Hematopoietic multipotent progenitor cell (in vitro differentiated cells): ENCODE data around the gene ERCC5. TPM values are rescaled to one million over a fixed set of nuclear protein-coding genes. Genes with fewer than 3 reads are reported as not detected.

Source experiments
- DNase-seq, 3 donors: peaks; one replicate each; pipeline ENCODE4 v3.0.0-alpha.2; 2011 to 2015; ENCODE audit warnings: low read depth in 2 of 3, low spot score in 2 of 3
- total RNA-seq: library from RNA; depleted of rRNA; stranded (reverse); fragments of >200 nt; gene quantifications from one replicate; pipeline ENCODE4 v1.2.3, GENCODE V29; 2012

The ERCC5 gene
- total RNA-seq, 1 donor = 38.5 TPM

DNA sequence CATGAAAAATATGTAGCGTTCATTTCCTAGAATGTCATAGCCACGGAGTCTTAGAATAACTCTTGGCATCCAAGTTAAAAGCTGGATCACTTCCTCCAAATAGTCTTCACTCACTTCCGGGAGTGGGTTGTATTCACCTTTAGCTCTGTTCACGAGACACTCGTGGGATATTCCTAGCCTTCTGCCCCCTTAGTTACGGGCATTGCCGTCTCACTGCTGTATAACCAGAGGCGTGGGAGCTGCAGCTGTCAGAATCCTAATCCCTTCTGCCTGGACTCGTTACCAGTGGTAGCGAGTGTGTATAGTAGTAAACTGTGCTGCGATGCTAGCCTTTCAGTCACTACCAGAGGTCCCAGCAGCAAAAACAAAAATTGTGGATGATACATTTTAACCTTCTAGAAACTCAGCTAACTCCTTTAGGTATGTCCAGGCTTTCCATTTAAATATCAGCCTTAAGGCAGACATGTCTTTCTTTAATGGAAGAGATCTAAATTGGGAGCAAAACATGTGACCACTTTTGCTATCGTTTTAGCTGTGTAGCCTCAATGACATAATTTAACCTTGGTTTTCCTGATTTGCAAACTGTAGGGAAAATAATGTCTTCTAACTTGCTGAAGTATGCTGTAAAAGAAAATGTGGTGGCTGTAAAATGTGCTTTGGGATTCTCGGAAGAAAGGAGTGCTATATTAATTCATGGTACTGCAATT lies 34.1 kb downstream of the ERCC5 start:
- DNase-seq = no peak

DNA sequence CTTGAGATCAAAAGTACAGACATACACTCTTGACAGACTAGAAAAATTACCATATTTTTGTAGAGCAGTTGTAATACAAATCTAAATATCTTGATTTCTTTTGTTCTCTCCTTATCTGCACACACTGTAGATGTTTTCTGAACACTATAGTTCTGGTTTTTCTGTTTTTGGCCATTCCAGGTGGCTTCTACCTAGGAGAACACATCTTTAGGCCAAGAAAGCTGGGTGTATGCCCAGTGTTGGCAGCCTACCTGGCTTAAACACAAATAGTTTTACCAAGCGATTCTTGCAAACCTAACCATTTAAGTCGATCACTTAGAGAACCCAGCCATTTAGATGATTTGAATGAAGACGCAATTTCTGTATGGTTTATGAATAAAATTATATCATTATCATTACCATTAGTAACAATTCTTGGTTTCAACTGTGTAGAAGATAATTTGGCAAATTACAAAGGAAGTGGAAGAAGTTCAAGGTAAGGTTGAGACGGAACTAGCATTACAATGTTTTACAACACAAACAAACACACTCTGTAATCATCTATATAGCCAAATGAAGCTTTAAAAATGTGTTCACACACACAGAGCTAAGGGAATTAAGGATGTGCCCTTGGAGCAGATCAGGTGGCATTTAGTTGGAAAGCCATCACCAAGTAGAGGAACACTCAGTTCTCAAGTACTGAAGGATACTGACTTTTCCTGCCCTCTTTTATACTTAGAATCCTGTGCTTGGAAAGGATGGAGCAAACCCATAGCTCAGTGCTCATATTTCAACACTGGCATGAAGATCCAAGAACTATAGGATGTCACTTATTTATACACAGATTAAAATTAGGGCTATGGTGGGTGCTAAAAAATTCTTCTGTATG lies 36.2 kb downstream of the ERCC5 start:
- DNase-seq = no peak

DNA sequence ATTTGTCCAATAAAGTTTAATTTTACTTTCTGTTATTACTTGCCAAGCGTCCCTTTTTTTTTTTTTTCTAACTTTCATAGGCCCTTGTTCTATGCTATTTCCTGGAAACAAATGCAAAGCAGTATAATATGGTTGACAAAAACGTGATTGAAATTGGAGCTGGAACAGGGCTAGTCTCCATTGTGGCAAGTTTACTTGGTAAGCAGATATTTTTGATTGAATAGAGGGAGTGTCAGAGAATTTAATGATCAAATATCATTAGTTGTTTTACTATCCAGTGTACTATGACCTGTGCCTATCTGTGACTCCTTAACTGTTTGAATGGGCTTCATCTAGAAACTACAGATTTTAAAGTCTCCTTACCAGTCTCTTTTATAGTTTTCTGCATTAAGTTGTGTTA lies 46.7 kb downstream of the ERCC5 start:
- no peak for DNase-seq

DNA sequence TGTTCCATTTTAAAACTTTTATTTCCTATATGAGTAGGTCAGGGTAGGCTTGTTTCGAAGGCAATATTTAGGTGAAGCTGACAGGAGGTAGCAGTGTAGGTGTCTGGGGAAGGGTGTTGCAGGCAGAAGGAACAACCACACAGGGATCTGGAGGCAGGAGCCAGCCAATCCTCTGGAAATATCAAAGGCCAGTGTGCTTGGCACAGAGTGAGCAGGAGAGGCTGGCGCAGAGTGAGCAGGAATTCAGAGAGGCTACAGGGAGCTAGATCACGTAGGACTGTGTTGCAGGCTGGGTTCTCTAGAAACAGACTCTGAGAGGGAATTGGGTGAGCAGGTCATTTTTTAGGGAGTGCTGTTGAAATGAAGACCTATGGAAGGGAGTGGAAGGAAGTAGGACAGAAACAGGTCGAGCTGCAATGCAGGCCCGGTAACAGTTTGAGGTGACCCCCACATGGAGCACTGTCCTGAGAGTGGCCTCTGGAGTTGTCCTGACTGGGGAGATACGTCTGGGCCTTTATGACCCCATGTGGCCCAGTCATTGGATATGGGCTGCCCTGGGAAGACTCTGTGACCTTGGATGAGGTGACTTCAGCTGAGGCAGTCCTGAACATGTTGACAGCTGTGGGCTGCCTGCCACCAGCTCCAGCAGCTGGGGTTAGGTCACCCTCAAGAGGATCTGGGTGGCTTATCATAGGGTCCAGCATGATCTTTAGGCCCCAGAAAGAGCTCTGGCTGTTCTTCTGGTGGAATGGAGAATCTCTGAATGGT lies 51.7 kb downstream of the ERCC5 start:
- DNase-seq = no peak

DNA sequence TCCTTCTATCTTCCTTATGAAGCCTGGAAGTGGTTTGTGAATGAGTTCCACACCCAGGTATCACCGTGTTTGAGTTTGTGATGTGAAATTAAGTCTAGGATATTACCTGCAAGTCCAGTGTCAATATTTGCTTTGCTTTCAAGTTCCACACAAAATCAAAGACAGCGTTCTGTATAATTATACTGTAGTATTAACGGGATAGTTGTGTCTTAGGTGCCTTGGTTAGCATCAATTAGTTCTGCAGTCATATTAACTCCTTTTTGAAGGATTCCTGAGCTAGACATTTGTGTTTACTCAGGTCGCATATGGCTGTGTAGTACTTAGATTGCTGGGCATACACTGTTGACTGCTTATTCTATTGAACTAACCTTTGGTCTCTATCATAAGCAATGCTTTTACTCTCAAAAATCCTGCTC lies 54.4 kb downstream of the ERCC5 start:
- no peak for DNase-seq

DNA sequence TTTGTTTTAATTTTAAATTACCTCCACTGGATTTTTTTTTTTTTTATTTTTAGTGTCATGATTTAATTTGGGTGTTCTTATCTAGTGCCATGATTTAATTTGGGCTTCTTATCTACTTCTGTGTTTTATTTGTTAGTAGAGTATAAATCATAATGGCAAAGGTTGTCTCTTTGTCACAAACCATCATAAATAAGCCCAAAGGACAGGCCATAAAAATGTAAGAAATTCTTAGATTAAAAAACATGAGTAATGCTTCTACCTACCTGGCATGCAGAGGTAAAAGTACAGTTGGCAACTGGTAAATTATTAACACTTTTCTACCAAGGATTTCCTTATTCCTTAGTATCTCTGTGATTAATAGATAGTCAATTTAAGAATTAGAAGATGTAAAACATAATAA lies 55.2 kb downstream of the ERCC5 start:
- DNase-seq = no peak

DNA sequence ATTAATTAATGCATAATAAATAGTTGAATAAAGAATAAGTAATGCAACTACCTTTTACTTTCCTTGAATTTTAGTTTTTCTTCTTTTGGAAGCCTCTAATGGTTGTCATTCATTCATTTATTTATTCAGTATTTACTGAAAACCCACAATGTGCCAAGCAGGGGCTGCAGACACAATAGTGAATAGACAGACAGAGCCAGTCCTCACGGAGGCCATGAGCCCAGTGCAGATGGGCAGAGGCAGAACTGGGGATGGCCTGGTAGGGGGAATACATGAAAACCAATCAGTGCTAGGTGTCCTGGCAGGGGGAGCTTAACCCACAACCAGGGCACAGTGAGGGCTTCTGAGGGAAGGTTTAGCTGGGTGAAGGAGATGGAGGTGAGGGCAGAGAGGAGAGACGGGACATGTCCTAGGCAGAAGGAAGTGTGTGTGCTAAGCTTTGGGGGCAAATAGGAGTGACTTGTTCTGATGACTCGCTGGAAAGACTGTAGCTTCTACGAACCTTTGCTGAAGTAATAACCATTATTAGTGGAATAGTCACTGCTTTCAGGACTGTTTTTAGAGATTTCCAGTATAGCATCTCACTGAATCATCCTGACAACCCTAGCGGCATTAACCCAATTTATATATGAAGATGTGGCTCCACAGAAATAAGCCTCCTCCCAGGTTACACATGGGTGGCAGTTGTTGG lies 55.9 kb downstream of the ERCC5 start:
- DNase-seq = no peak

DNA sequence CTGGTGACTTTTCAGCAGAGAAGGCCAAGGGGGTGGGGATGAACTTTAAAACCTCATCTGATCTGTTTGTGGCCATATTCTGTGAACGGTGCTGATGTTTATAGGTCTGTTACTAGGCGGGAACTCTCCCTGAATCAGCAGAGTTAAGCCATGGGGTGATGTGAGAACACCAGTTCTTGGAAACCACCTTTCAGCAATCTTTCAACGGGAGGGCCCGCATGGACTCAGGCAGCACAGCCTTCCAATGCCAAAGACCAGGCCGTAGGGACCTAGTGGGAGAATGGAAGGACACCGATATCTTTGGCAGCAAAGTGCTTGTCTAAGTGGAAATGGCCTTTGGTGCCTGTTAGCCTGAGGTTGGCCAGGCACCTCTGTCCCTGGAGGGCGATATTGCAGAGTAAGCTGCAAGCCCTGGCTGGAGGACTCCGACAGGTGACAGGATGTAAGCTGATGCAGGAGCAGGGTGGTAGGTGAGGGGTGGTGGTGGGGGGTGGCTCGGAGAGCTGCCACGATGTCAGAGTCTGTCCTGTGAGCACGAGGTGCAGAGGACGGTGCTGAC lies 57.0 kb downstream of the ERCC5 start:
- no peak for DNase-seq

DNA sequence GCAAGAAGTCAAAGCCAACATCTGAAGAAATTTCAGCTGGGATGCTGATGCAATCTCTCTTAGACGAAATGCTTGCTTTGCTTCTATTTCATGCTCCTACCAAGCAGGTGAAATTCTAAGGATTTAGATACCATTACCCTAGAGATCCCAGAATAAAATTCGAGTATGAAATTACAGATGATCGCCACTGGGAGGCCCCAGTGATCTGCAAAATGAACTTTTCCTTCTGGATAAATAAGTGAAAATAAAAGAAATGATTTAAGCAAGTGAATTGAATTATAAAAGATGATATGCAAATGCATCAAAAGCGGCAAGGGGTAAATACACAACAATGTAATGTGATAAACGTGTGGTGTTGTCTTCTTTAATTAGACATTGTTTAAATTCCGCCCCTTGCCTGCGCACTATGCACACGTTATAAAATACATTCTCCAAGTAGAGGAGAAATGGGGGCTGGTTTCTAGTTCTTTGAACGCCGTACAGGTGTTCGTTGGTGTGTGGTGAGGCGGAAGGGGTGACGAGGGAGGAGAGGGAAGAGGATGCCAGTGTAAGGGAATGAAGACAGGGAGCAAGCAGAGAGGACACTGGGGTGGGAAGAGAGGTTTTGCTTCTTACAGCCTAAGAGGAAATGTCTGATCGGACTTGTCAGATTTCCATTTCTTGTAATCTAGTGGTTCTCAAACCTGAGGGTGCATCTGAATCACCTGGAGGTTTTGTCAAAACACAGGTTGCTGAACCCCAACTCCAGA lies 58.0 kb downstream of the ERCC5 start:
- DNase-seq = peak in 1 of 3 donors; percentile 20

DNA sequence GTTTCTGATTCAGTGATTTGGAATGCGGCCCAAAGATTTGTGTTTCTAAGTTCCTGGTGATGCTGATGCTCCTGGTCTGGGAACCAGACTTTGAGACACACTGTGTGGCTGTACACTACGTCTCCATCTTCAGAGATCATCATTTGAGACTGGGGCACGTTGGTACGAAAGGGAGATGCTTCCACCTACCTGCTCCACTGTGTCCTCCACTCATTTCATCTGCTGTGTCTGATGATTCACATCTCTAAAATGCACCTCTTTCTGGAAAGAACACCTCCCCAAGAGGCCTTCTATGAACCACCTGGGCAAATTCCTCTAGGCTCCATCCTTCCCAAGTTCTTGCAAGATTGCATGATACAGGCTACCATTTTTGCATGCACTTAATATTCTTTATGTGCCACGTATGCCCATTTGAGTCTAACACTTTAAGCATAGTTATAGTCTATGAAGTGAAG lies 58.6 kb downstream of the ERCC5 start:
- DNase-seq = no peak

DNA sequence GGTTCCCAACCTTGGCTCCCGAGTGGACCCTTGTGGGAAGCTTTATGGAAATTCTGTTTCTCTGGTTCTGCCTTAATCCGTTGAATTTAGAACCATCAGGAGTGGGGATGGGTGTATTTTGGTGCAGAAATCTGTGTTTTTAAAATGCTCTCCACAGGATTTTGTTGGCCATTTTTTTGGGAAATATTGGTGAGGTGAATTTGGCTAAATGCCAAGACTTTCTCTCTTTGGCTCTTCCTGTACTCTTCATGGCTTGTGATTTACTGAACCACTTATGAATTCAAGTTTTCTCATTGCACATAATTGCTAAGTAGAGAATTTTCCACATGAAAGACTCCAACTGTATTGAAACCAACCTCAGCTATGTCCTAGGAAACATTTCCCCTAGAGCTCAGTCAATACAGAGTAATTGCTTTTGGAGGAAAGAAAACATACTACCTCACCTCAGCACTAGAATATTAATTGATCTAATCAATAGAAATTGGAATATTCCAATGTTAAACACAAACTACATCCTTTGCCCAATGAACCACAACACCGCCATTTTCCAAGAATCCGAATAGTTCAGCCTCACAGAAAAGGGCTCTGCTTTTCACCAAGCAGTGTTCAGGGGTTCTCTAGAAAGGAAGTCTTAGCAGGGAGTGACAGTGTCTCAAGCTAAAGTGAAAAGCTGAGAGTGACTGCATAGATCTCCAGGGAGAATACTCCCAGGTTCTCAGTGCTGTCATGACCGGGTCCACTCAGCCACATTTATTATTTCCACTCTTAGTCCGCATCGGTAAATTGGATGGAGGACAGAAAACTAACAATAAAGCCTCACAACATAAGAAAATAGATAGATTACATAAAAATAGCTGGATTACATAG lies 60.3 kb downstream of the ERCC5 start:
- DNase-seq = no peak

DNA sequence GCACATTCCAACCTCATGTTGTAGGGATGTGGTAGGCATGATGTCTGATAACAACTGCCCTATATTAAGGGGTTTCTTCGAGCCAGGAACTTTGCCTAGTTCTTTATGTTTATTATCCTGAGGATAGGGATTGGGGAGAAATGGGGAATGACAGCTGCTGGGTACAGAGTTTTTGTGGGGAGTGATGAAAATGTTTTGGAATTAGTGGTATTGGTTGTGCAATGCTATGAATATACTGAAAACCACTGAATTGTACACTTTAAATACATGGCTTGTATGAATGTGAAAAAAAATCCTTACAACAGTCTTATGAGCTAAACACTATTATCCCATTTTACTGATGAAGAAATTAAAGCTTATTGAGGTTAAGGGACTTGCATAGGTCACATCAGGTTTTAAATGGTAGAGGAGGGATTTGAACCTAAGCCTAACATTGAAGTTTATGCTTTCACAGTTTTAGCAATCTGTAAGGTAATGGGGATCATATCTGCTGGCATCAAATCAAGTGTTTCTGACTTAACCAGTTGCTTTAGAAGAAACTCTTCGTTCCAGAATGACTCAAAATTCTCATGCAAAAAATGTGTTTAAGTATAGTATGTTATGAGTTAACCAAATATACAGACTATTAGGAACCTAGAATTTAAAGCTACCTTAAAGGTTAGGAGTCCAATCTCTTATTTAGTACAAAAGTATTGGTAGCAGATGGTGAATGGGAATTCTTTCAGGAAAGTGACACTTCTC lies 61.4 kb downstream of the ERCC5 start:
- no peak for DNase-seq

DNA sequence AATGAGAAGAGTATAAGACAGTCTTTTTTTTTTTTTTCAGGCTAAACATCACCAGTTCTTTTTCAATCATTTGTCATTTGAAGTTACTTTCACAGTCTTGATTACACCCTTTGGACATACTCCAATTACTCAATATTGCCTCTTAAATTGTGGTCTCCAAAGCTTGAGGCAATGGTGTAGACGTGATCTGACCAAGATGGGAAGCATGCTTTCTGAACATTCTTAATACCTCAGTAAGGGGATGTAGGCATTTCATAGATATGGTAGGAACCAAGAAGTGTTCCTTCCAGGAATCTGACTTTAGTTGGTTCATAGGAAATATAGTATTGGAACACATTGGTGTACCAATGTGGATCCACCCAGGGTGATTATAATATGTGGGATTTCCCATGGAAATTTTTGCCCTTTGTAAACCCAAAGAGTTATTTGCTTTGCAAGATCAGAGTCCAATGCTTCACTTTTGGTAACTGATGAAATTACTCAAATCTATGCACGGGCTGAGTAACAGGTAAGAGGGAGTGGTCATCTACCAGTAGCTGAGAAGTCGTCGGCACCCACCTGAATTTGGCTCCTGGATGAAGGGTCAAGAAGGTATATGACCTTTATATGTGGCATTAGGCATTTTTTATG lies 62.2 kb downstream of the ERCC5 start:
- DNase-seq = no peak

DNA sequence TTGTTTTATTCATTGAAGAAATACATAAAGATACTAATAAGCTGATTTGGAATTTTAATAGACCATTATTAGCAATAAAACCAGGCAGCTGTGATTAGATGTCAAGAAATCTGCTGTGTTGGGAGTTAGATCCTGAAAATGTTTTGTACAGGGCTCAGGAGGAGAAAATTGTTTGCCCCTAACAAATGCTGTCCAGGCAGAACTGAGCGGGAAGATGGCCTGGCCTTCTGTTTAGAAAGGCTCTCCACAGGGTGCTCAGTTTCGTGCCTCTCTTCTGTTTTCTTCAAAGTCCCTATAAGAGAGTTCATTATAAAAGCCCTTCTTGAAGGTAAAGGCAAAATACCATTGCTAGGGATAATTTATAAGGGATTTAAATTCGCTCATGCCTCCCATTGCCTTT lies 64.1 kb downstream of the ERCC5 start:
- DNase-seq = no peak

DNA sequence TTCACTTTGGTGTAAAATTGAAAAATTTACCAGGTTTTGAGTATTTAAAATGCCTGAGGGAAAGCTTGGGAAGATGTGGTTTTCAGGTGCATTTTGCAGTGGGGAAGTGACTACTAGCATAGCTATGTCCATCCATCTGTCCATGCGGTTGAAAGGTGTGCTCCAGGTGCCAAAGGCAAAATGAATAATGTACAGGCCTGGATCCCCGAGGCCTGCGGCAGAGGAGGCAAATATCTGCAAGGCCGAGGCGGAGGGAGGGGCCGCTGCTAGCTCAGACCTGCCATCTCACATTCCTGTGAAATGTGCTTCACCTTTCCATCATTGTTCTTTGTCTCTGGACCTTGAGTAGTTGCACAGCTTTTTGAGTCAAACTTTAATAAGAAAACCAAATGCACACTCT lies 65.5 kb downstream of the ERCC5 start:
- no peak for DNase-seq

DNA sequence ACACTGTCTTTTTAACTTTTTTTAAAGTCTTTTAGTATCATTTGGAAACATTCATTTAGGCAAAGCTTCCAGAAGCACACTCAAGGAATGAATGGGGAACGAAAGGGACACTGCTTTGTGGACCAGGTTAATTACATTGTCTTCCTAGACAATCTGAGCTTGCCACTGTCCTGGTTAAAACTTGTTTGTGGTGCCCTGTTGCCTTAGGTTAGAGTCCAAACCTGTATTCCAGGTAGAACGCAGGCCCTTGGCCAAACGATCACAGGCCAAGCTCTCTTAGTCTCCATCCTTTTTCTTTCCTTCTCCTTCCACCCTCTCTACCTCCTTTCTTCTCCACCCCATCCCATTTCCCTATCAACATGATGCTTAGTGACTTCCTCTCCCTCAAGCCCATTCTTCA lies 66.8 kb downstream of the ERCC5 start:
- no peak for DNase-seq

DNA sequence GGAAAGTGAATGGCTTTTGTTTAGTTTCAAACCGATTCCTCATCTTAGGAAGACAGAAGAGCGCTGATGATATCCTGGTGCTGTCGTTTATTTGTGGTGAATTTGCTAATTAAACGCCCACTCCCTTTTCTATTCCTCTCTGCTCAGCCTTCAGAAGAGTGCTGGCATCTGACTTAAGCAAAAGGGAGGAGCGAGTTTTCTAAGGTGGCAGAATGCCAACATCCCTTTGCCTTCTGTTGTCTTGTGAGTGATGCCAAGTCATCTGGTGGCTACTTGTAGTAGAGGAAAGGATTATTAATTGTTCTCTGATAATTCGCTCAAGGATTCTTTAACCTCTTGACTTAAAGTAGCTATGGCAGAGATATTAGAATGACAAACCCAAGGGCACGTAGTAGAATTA lies 68.1 kb downstream of the ERCC5 start:
- DNase-seq = peak in 2 of 3 donors; percentile 23 to 72
